ENCODE measurements around the gene DOCK6. TPM values are rescaled to one million over a fixed set of nuclear protein-coding genes. Genes with fewer than 3 reads are reported as not detected.
"Not testable (repeated sequence)": the region's sequence is repeated elsewhere in the genome, so short reads cannot be mapped to it uniquely, and the experiment has no call there.

The DOCK6 gene
- total and polyA plus RNA-seq, 7 experiments from 2014 or later, result 0.73 to 5.2 (median 1.5) TPM; not detected in 4

DNA sequence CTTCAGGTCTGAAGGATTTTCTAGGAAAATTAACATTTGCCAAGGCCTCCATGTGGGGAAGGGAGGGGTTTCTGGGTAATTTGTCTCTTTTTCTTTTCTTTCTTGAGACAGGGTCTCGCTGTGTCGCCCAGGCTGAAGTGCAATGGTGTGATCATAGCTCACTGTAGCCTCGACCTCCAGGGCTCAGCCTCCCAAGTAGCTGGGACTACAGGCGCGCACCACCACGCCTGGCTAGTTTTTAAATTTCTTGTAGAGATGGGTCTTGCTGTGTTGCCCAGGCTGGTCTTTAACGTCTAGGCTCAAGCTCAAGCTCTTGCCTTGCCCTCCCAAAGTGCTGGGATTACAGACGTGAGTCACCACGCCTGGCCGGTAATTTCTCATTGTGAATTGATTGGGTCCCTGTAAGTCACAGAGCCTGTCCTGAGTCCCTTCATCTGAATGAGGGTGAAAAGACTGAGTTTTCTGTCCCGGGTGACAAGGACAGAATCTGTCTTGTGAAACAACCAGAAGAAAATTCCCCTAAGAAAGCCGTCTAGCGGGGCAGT, 96.8 kb downstream of the DOCK6 start:
- H3K27me3 ChIP-seq (ENCODE audit: control insufficient read depth in 2 of 2, insufficient read depth in 2 of 2, low read length in 2 of 2), result no peaks in the 10 kb centered on the region
- Mint-ChIP-seq H3K27me3 (no peaks in the 10 kb centered on the region), H3K36me3 (no peaks in the 10 kb centered on the region), H3K9me3 (no peaks in the 10 kb centered on the region), H3K4me1 (no peaks in the 10 kb centered on the region), H3K4me3 (no peak overlapping the region), H3K27ac (no peak overlapping the region)
- no peaks in the 10 kb centered on the region for H3K36me3 ChIP-seq (ENCODE audit: control insufficient read depth in 2 of 3, insufficient read depth in 3 of 3, low read length in 3 of 3)
- ATAC-seq, result no peak
- no peaks in the 10 kb centered on the region for H3K9me3 ChIP-seq (ENCODE audit: control insufficient read depth in 2 of 3, low read length in 3 of 3)
- H3K4me1 ChIP-seq (ENCODE audit: control insufficient read depth in 2 of 2, insufficient read depth in 2 of 2, low read length in 2 of 2), result no peaks in the 10 kb centered on the region
- DNase-seq, result no peak
- ChIA-PET CTCF (no interaction called here), POLR2A (interaction anchor here (0.6 kb wide), 1 partner anchor 153 kb away, joined by 4 read pairs; no protein-coding TSS in a partner anchor)
- H3K4me3 ChIP-seq (ENCODE audit: low read length), result no peak overlapping the region
- intact Hi-C loops (cut with micrococcal nuclease), result no loop called here
- no peak overlapping the region for H3K27ac ChIP-seq (ENCODE audit: low read depth, low read length)

DNA sequence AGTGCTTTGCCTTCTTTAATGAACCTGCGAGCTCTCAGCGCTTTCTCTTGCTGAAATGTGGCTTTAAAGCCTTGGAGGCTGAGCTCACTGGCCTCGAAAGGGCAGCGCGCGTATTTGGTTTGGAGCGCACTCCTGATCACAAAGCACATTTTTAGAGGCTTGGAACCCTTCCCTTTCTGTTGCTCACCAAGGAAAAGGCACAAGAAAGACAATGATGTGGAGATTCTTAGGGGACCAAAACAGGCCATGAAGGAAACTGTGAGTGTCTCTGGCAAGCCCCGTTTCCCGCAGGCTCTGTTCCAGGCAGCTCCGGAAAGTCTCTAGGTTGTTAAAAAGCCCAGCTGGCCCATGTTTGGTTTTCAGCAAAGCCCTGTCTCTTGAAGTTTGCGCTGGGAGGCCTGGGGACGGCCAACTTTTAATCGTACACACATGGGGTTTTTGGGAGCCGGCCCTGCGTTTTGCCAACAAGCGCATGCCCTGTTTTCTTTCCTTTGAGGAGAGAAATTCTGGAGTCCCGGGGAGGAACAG, 97.4 kb downstream of the DOCK6 start:
- H3K4me1 ChIP-seq (ENCODE audit: control insufficient read depth in 2 of 2, insufficient read depth in 2 of 2, low read length in 2 of 2), result no peaks in the 10 kb centered on the region
- intact Hi-C loops (cut with micrococcal nuclease), result no loop called here
- no peak overlapping the region for H3K27ac ChIP-seq (ENCODE audit: low read depth, low read length)
- H3K27me3 Mint-ChIP-seq, result no peaks in the 10 kb centered on the region
- H3K4me3 ChIP-seq (ENCODE audit: low read length), result no peak overlapping the region
- H3K36me3 ChIP-seq (ENCODE audit: control insufficient read depth in 2 of 3, insufficient read depth in 3 of 3, low read length in 3 of 3), result no peaks in the 10 kb centered on the region
- H3K27me3 ChIP-seq (ENCODE audit: control insufficient read depth in 2 of 2, insufficient read depth in 2 of 2, low read length in 2 of 2), result no peaks in the 10 kb centered on the region
- no peaks in the 10 kb centered on the region for H3K36me3 Mint-ChIP-seq
- H3K27ac Mint-ChIP-seq, result no peak overlapping the region
- H3K9me3 Mint-ChIP-seq, result peaks cover 0 to 4% (median 0%) of the 10 kb centered on the region in 11 donors
- peaks cover 0 to 3% (median 0%) of the 10 kb centered on the region in 3 experiments for H3K9me3 ChIP-seq (ENCODE audit: control insufficient read depth in 2 of 3, low read length in 3 of 3)
- DNase-seq (no peak), ATAC-seq (no peak)
- no peak overlapping the region for H3K4me3 Mint-ChIP-seq
- no peaks in the 10 kb centered on the region for H3K4me1 Mint-ChIP-seq
- ChIA-PET POLR2A (interaction anchor here (0.6 kb wide), 1 partner anchor 153 kb away, joined by 4 read pairs; no protein-coding TSS in a partner anchor), CTCF (no interaction called here)

DNA sequence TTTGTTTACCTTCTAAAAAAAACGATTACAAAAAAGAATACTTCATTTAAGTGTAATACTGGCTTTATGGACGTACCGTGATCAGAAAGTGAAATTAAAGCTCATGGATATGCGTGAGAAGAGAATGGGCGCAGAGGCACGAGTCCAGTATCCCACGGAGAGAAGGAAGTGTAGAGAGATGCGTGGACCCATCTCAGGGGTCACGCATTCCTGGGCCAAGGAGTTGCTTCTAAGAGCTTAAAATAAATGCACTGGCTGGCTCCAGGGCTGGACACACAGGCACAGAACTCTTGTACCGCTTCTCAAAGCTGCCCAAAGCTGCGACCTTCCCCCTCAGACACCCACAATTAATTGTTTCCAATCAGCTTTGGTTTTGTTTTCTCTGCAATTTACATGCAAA, 98.0 kb downstream of the DOCK6 start:
- no peak for ATAC-seq
- H3K36me3 Mint-ChIP-seq, result no peaks in the 10 kb centered on the region
- H3K4me1 Mint-ChIP-seq, result no peaks in the 10 kb centered on the region
- peaks cover 0 to 7% (median 0%) of the 10 kb centered on the region in 11 donors for H3K9me3 Mint-ChIP-seq
- ChIA-PET POLR2A (no interaction called here), CTCF (no interaction called here)
- H3K4me3 ChIP-seq (ENCODE audit: low read length), result no peak overlapping the region
- no peak overlapping the region for H3K4me3 Mint-ChIP-seq
- peaks cover 0 to 3% (median 0%) of the 10 kb centered on the region in 3 experiments for H3K9me3 ChIP-seq (ENCODE audit: control insufficient read depth in 2 of 3, low read length in 3 of 3)
- H3K4me1 ChIP-seq (ENCODE audit: control insufficient read depth in 2 of 2, insufficient read depth in 2 of 2, low read length in 2 of 2), result no peaks in the 10 kb centered on the region
- intact Hi-C loops (cut with micrococcal nuclease), result no loop called here
- no peak for DNase-seq
- H3K27ac Mint-ChIP-seq, result no peak overlapping the region
- H3K36me3 ChIP-seq (ENCODE audit: control insufficient read depth in 2 of 3, insufficient read depth in 3 of 3, low read length in 3 of 3), result no peaks in the 10 kb centered on the region
- no peaks in the 10 kb centered on the region for H3K27me3 Mint-ChIP-seq
- no peak overlapping the region for H3K27ac ChIP-seq (ENCODE audit: low read depth, low read length)
- H3K27me3 ChIP-seq (ENCODE audit: control insufficient read depth in 2 of 2, insufficient read depth in 2 of 2, low read length in 2 of 2), result no peaks in the 10 kb centered on the region

DNA sequence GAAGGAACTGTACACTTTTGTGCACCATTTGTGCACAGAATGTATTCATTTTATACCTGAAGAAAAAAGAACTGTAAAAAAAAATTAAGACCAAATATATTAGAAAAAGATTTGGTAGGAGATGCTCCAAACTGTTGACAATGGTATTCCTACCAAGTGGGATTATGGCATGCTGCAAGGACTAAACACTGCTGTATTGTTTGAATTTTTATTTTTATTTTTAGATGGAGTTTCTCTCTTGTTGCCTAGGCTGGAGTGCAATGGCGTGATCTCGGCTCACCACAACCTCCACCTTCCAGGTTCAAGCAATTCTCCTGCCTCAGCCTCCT, 101.9 kb downstream of the DOCK6 start:
- H3K36me3 ChIP-seq (ENCODE audit: control insufficient read depth in 2 of 3, insufficient read depth in 3 of 3, low read length in 3 of 3); H3K36me3 Mint-ChIP-seq; H3K27ac Mint-ChIP-seq; intact Hi-C loops (cut with micrococcal nuclease); ATAC-seq; H3K9me3 Mint-ChIP-seq; POLR2A ChIA-PET; H3K27me3 Mint-ChIP-seq; H3K9me3 ChIP-seq (ENCODE audit: control insufficient read depth in 2 of 3, low read length in 3 of 3); H3K27ac ChIP-seq (ENCODE audit: low read depth, low read length); H3K27me3 ChIP-seq (ENCODE audit: control insufficient read depth in 2 of 2, insufficient read depth in 2 of 2, low read length in 2 of 2); H3K4me3 Mint-ChIP-seq; DNase-seq; H3K4me3 ChIP-seq (ENCODE audit: low read length); CTCF ChIA-PET; H3K4me1 ChIP-seq (ENCODE audit: control insufficient read depth in 2 of 2, insufficient read depth in 2 of 2, low read length in 2 of 2); H3K4me1 Mint-ChIP-seq: not testable (repeated sequence)

DNA sequence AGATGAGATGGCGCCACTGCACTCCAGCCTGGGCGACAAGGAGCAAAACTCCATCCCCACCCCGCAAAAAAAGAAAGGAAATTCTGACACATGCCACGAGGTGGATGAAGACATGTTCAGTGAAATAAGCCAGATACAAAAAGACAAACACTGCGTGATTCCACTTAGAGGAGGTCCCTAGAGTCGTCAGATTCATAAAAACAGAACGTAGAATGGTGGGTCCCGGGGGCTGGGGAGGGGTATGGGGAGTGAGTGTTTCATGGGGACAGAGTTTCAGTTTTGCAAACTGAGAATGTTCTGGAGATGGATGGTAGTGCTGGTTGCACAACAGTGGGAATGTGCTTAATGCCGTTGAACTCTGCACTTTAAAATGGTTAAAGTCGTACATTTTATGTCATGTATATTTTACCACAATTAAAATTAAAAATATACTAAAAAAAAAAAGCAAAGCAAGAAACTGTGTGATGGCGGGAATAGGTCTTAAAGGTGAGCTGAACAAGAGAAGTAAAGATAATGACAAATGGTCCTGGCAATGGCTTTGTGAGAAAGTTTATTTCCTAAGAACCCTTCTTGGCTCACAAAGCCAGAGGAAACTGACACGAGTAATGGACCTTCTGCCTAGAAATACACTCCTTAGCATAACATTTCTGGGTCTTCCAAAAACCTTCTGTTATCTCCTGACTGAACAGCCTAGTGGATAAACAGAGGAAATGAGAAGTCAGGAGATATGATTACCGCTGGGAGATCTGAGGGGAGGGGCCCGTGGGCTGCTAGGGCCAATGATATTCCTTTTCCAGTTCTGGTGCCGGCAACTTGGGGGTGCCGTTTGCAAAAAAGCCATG, 102.5 kb downstream of the DOCK6 start:
- Histone ChIP-seq H3K27ac (ENCODE audit: low read depth, low read length) (no peak overlapping the region), H3K27me3 (ENCODE audit: control insufficient read depth in 2 of 2, insufficient read depth in 2 of 2, low read length in 2 of 2) (no peaks in the 10 kb centered on the region), H3K36me3 (ENCODE audit: control insufficient read depth in 2 of 3, insufficient read depth in 3 of 3, low read length in 3 of 3) (no peaks in the 10 kb centered on the region), H3K4me3 (ENCODE audit: low read length) (no peak overlapping the region), H3K4me1 (ENCODE audit: control insufficient read depth in 2 of 2, insufficient read depth in 2 of 2, low read length in 2 of 2) (peaks cover 6 to 14% of the 10 kb centered on the region in 2 donors), H3K9me3 (ENCODE audit: control insufficient read depth in 2 of 3, low read length in 3 of 3) (peaks cover 0 to 3% (median 0%) of the 10 kb centered on the region in 3 experiments)
- no peak for DNase-seq
- intact Hi-C loops (cut with micrococcal nuclease), result loop anchor here (5.0 kb wide), 3 partner anchors 277 to 593 kb away; partner anchors contain the start of genes CDKN2D (in 1 of the 2), ELAVL3 (in 1 of the 2), KRI1 (in 1 of the 2) and ODAD3 (in 1 of the 2)
- no peak overlapping the region for H3K27ac Mint-ChIP-seq
- ChIA-PET CTCF (no interaction called here), POLR2A (no interaction called here)
- no peak overlapping the region for H3K4me3 Mint-ChIP-seq
- H3K4me1 Mint-ChIP-seq, result peaks cover 2 to 12% (median 9%) of the 10 kb centered on the region in 7 donors
- no peak for ATAC-seq
- peaks cover 0 to 7% (median 0%) of the 10 kb centered on the region in 11 donors for H3K9me3 Mint-ChIP-seq
- no peaks in the 10 kb centered on the region for H3K36me3 Mint-ChIP-seq
- no peaks in the 10 kb centered on the region for H3K27me3 Mint-ChIP-seq

DNA sequence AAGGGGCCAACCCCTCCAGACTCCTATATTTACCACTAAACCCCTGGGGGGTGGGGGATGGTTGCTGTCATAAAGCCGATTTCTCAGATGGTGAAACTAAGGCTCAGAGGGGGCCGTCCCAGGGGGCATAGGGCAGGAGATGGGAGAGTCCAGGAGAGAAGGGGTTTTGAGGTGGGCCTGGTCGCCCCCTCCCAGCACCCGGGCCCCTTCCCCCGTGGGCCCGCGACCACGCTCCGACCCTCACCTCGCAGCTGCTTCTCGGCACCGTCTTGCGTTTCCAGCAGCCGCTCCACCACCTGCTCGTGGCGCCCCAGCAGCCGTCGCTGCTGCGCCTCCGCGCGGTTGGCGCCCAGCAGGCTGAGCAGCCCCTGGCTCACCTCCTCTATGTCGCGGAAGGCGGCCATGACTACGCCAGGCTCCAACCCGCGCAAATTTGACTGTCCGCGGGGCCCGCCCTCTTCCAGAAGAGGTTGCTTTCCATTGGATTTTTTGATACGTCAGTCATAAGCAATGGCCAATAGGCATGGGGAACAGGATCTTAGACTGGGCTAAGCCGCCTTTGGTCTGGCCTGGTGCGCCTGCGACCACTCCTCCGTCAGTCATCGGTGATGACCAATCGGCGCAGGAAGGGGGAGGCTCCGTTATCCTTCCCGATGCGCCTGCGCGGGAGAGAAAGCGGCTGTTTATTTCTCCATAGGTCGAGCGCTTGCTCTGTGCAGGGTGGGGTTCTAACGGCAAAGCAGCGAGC, 106.8 kb downstream of the DOCK6 start, which contains the start of gene SPC24:
Gene SPC24 (minus strand): TSS at position 410 of the 748 bp plus-strand sequence. CDS start 6 bp downstream, at position 404.
- peaks cover 0 to 3% (median 0%) of the 10 kb centered on the region in 3 experiments for H3K9me3 ChIP-seq (ENCODE audit: control insufficient read depth in 2 of 3, low read length in 3 of 3)
- peak within 1 kb of the TSS; percentile 54 to 92 (median 83) for H3K27ac Mint-ChIP-seq
- intact Hi-C loops (cut with micrococcal nuclease), result loop anchor here (1.0 to 5.0 kb wide), 6 partner anchors 191 to 588 kb away; partner anchors contain the start of genes CCDC159 (in 1 of the 2), CDKN2D (in 1 of the 2), ELAVL3 (in 1 of the 2) and KRI1 (in 1 of the 2)

More for the DNA sequence above, 106.8 kb downstream of the DOCK6 start, which contains the start of gene SPC24:
- Histone ChIP-seq H3K36me3 (ENCODE audit: control insufficient read depth in 2 of 3, insufficient read depth in 3 of 3, low read length in 3 of 3) (no peaks in the 10 kb centered on the region), H3K27me3 (ENCODE audit: control insufficient read depth in 2 of 2, insufficient read depth in 2 of 2, low read length in 2 of 2) (no peaks in the 10 kb centered on the region), H3K4me1 (ENCODE audit: control insufficient read depth in 2 of 2, insufficient read depth in 2 of 2, low read length in 2 of 2) (peaks cover 6 to 15% of the 10 kb centered on the region in 2 donors), H3K4me3 (ENCODE audit: low read length) (peak within 1 kb of the TSS; percentile 71), H3K27ac (ENCODE audit: low read depth, low read length) (peak within 1 kb of the TSS; percentile 16)
- H3K4me3 Mint-ChIP-seq, result peak within 1 kb of the TSS; percentile 79 to 94 (median 89)
- peak; percentile 70 to 93 (median 90) for DNase-seq
- peaks cover 7 to 30% (median 15%) of the 10 kb centered on the region in 7 donors for H3K4me1 Mint-ChIP-seq
- POLR2A ChIA-PET, result interaction anchor here (0.6 to 1.2 kb wide), 3 partner anchors 10 to 226 kb away, joined by 3 read pairs; no protein-coding TSS in a partner anchor
- CTCF ChIA-PET, result no interaction called here
- peaks cover 0 to 5% (median 0%) of the 10 kb centered on the region in 5 donors for H3K36me3 Mint-ChIP-seq
- H3K27me3 Mint-ChIP-seq, result no peaks in the 10 kb centered on the region
- ATAC-seq, result peak; percentile 98
- peaks cover 0 to 7% (median 0%) of the 10 kb centered on the region in 11 donors for H3K9me3 Mint-ChIP-seq

Data from naive thymus-derived CD4-positive, alpha-beta T cell (primary cell).